IMR-90 (cell line): Measurements from ENCODE around the gene ZNF213. TPM values are rescaled to one million over a fixed set of nuclear protein-coding genes. Genes with fewer than 3 reads are reported as not detected.

Experiments used
- ATAC-seq: fragments of 200-7000 bp; cut with Tn5 transposase; 2 replicates; pipeline ENCODE4 v1.9.1; 2020; ENCODE audit warnings: low read depth, mild to moderate bottlenecking, moderate library complexity
- BruUV-seq: library from RNA; stranded (reverse); fragments of 400-500 nt; replicated peaks from 2 replicates; lab custom pipeline; 2021; lab: Mats Ljungman, UMichigan
- CTCF ChIA-PET: fragments of 300-600 bp; formaldehyde crosslinking; extraction: SDS; loops from one replicate; lab custom pipeline; 2021; ENCODE audit warnings: antibody characterized with exemption; lab: Yijun Ruan, JAX
- POLR2A ChIA-PET: fragments of 300-600 bp; sonication (Branson Sonifier 250); formaldehyde crosslinking; loops from one replicate; lab custom pipeline; 2022; ENCODE audit warnings: antibody characterized with exemption; ENCODE audit not compliant: unreplicated experiment; lab: Charles Lee
- DNase-seq: peaks from one replicate; pipeline ENCODE4 v3.0.0; 2013
- H2AFZ ChIP-seq: replicated peaks from 2 replicates; pipeline ENCODE3; 2013; ENCODE audit warnings: low read length, mild to moderate bottlenecking; ENCODE audit not compliant: poor library complexity
- H2AK5ac ChIP-seq: 2 replicates; pipeline ENCODE4 v1.6.1; 2013; ENCODE audit warnings: low read depth, low read length, inconsistent platforms
- H2AK9ac ChIP-seq: replicated peaks from 2 replicates; pipeline ENCODE3; 2013; ENCODE audit warnings: mild to moderate bottlenecking, low read depth, low read length, moderate library complexity; ENCODE audit not compliant: poor library complexity
- H2BK120ac ChIP-seq: 2 replicates; pipeline ENCODE4 v1.6.1; 2013; ENCODE audit warnings: low read depth, low read length, inconsistent platforms
- H2BK15ac ChIP-seq: 3 replicates; pipeline ENCODE4 v1.6.1; 2013; ENCODE audit warnings: low read depth, low read length, inconsistent platforms
- H2BK20ac ChIP-seq: 2 replicates; pipeline ENCODE4 v1.6.1; 2013; ENCODE audit warnings: low read depth, mild to moderate bottlenecking, inconsistent platforms, low read length, moderate library complexity
- H2BK5ac ChIP-seq: 2 replicates; pipeline ENCODE4 v1.6.1; 2013; ENCODE audit warnings: mild to moderate bottlenecking, low read depth, low read length, inconsistent platforms; ENCODE audit not compliant: poor library complexity, severe bottlenecking
- H3K14ac ChIP-seq: replicated peaks from 2 replicates; pipeline ENCODE4 v1.6.1; 2013; ENCODE audit warnings: low read depth, low read length, inconsistent platforms
- H3K18ac ChIP-seq: 2 replicates; pipeline ENCODE4 v1.6.1; 2013; ENCODE audit warnings: low read depth, low read length, control low read depth
- H3K23ac ChIP-seq: 2 replicates; pipeline ENCODE4 v1.6.1; 2013; ENCODE audit warnings: low read depth, low read length, inconsistent platforms
- H3K27ac ChIP-seq: 2 replicates; pipeline ENCODE4 v1.5.1; 2013; ENCODE audit warnings: mild to moderate bottlenecking, control low read depth, low read length; ENCODE audit not compliant: insufficient read depth
- H3K27me3 ChIP-seq: 2 replicates; pipeline ENCODE4 v1.6.1; 2013; ENCODE audit warnings: low read length; ENCODE audit not compliant: control insufficient read depth, insufficient read depth
- H3K36me3 ChIP-seq: 2 replicates; pipeline ENCODE4 v1.6.1; 2013; ENCODE audit warnings: low read length, mixed read lengths; ENCODE audit not compliant: control insufficient read depth, insufficient read depth
- H3K4ac ChIP-seq: 2 replicates; pipeline ENCODE4 v1.6.1; 2013; ENCODE audit warnings: low read depth, low read length, inconsistent platforms
- H3K4me1 ChIP-seq: 2 replicates; pipeline ENCODE4 v1.6.1; 2013; ENCODE audit warnings: low read length, mixed read lengths; ENCODE audit not compliant: control insufficient read depth, insufficient read depth
- H3K4me2 ChIP-seq: 2 replicates; pipeline ENCODE4 v1.6.1; 2013; ENCODE audit warnings: low read depth, mild to moderate bottlenecking, control low read depth, low read length, moderate library complexity
- H3K4me3 ChIP-seq: 2 replicates; pipeline ENCODE4 v1.5.1; 2013; ENCODE audit warnings: low read depth, mild to moderate bottlenecking, control low read depth, low read length, moderate library complexity; ENCODE audit not compliant: insufficient read depth
- H3K56ac ChIP-seq: 2 replicates; pipeline ENCODE4 v1.6.1; 2013; ENCODE audit warnings: low read length, inconsistent platforms; ENCODE audit not compliant: insufficient read depth; ENCODE audit errors: extremely low read depth
- H3K79me1 ChIP-seq, 2 experiments: 2 replicates each; pipeline ENCODE4 v1.6.1; 2013; ENCODE audit warnings: low read length in 2 of 2, inconsistent platforms in 1 of 2, low read depth in 1 of 2
- H3K9ac ChIP-seq: 2 replicates; pipeline ENCODE4 v1.6.1; 2013; ENCODE audit warnings: low read depth, low read length, control low read depth
- H3K9me1 ChIP-seq: 2 replicates; pipeline ENCODE4 v1.6.1; 2013; ENCODE audit warnings: low read length, inconsistent platforms; ENCODE audit not compliant: insufficient read depth
- H3K9me3 ChIP-seq: 2 replicates; pipeline ENCODE4 v1.6.1; 2013; ENCODE audit warnings: low read length; ENCODE audit not compliant: control insufficient read depth, insufficient read depth
- H4K20me1 ChIP-seq: 2 replicates; pipeline ENCODE4 v1.6.1; 2013; ENCODE audit warnings: low read length, inconsistent platforms; ENCODE audit not compliant: insufficient read depth
- H4K5ac ChIP-seq: 2 replicates; pipeline ENCODE4 v1.6.1; 2013; ENCODE audit warnings: mild to moderate bottlenecking, low read depth, low read length, control low read depth
- H4K8ac ChIP-seq, 2 experiments: 2 replicates each; pipeline ENCODE4 v1.6.1; 2013; ENCODE audit warnings: low read depth in 2 of 2, low read length in 2 of 2, control low read depth in 1 of 2, inconsistent platforms in 1 of 2
- H4K91ac ChIP-seq: 2 replicates; pipeline ENCODE4 v1.6.1; 2013; ENCODE audit warnings: low read depth, low read length, inconsistent platforms; ENCODE audit not compliant: insufficient read depth
- CTCF ChIP-seq: conservative IDR thresholded peaks from 2 replicates; pipeline ENCODE4 v1.5.1; 2012; ENCODE audit warnings: mild to moderate bottlenecking, low read depth, low read length, improper control_type of control experiment
- FOS ChIP-seq: fragments of 150-350 bp; IDR thresholded peaks from 2 replicates; pipeline ENCODE4 v1.6.1; 2016; ENCODE audit warnings: low read depth, low read length
- WGBS, 2 experiments: methylation state at CpG; one replicate each; pipeline versions ENCODE4 v1.1.5 to v1.1.7; 2013; ENCODE audit warnings: missing lambda C conversion rate in 2 of 2; ENCODE audit not compliant: insufficient read length in 1 of 2; ENCODE audit errors: extremely low coverage in 2 of 2; 5-methylcytosine and 5-hydroxymethylcytosine counted together
- dilution Hi-C: fragments of 300-500 bp; cut with HindIII; formaldehyde crosslinking; loops from one replicate; pipeline ENCODE4 v1.14.3; 2018; ENCODE audit warnings: low sequenced_read_pairs; ENCODE audit not compliant: unreplicated experiment
- in situ Hi-C: fragments of 300-500 bp; cut with MboI; formaldehyde crosslinking; loops from 3 replicates; pipeline ENCODE4 v1.14.3; 2019; ENCODE audit warnings: low sequenced_read_pairs, inconsistent platforms, mixed read lengths
- intact Hi-C: fragments of 100-400 bp; cut with micrococcal nuclease; formaldehyde crosslinking; loops from 2 replicates; pipeline ENCODE4 v1.10.0; 2022
- polyA plus RNA-seq, 3 experiments: library from polyadenylated mRNA; depleted of rRNA; stranded (reverse); fragments of >200 nt; gene quantifications; 2 replicates each; pipeline ENCODE4 v1.2.3, GENCODE V29; 2012; ENCODE audit warnings: low replicate concordance in 1 of 3
- total RNA-seq: library from RNA; depleted of rRNA; stranded (reverse); fragments of >200 nt; gene quantifications from 2 replicates; pipeline ENCODE4 v1.2.3, GENCODE V29; 2012

Gene ZNF213
- total and polyA plus RNA-seq, 2 of the 4 experiments (the other 2 are of a cell fraction), result 0.72 to 4.0 TPM

DNA sequence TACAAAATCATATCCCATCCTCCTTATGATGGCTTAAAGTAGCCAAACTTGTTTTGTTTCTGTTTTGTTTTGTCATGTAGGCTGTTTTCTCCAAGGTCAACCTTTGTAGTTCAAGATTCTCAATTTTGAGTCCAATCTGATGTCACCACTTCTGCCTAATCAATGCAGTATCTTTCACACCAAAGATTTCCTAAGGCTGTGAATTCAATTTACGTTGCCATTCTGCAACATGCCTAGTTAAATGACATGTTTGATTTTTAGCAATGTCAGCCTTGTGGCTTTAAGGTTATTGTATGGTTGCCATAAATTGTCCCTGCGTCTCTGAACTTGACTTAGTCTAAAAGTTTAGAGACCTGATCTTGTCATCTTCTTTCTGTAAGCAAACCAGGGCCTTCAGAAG is 20.4 kb downstream of the ZNF213 start:
- Histone ChIP-seq H3K18ac (no peak overlapping the region), H3K4me2 (no peak overlapping the region), H3K36me3 (no peaks in the 10 kb centered on the region), H2AK5ac (no peak overlapping the region), H2AK9ac (no peak overlapping the region), H4K5ac (no peak overlapping the region), H3K9me1 (peaks cover 10% of the 10 kb centered on the region), H3K56ac (no peak overlapping the region), H2BK20ac (no peak overlapping the region), H2BK15ac (no peak overlapping the region), H2BK5ac (no peak overlapping the region), H3K9me3 (no peaks in the 10 kb centered on the region), H3K23ac (no peak overlapping the region), H4K91ac (no peak overlapping the region), H3K4me3 (no peak overlapping the region), H4K8ac (no peak overlapping the region), H3K27ac (no peak overlapping the region), H3K79me1 (no peaks in the 10 kb centered on the region), H2AFZ (no peak overlapping the region), H3K9ac (no peak overlapping the region), H3K4ac (no peak overlapping the region), H4K20me1 (peaks cover 20% of the 10 kb centered on the region), H3K4me1 (peaks cover 4% of the 10 kb centered on the region), H2BK120ac (no peak overlapping the region), H3K27me3 (no peaks in the 10 kb centered on the region), H3K14ac (no peak overlapping the region)
- intact Hi-C loops, result no loop called here
- dilution Hi-C loops, result no loop called here
- WGBS, 2 experiments, result 88% methylated on average over 1 of the region's 2 CpGs; no CpG with 5 or more reads in 1 of the 2 experiments
- POLR2A ChIA-PET, result no interaction called here
- TF ChIP-seq CTCF (no peak), FOS (no peak)
- DNase-seq (no peak), ATAC-seq (no peak)
- BruUV-seq, result no TSS peak
- in situ Hi-C loops, result no loop called here
- CTCF ChIA-PET, result no interaction called here
